HG03565 (cell line): ENCODE results near the gene MBP.

Experiments used
- ATAC-seq: cut with Tn5 transposase; IDR thresholded peaks from one replicate; pipeline ENCODE4 v1.9.1; 2021; ENCODE audit warnings: mild to moderate bottlenecking, moderate library complexity; ENCODE audit not compliant: unreplicated experiment

MBP gene

GRCh38 chr18:77151772-77152520 lies 19.4 kb upstream of the MBP start:
- ATAC-seq = no peak

DNA sequence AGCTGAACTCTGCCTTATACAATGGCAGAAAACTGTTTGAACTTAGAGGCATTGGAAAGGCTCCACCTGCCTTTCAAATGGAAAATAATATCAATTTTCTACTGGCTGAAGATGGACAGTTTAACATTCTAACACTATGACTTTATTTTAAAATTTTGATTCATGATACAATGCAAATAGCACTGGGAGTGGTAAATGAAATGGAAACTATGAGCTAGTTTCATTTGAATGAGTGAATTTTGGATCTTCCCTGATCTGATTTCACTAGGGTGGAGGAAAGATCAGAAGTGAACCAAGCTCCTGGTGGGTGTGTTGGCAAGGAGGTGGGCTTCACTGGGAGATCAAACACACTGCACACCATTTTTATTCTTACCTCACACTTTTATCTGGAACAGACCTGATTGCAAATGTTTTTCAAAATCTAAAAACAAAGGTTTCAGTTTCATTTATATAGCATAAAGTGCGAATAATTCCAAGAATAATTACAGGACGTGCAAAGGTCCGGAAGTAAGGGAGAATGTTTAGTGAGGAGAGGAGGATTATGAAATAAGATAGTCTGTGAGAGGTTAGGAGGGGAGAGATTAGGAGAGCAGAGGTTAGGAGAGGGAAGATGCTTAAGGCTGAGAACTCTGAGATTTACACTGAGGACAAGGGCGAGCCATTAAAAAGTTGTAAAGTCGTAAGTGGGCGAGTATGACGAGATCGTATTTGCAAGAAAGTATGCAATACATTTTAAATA lies 18.6 kb upstream of the MBP start:
- ATAC-seq = no peak

- ATAC-seq = no peak
Measured at GRCh38 chr18:77150588-77150987, 18.0 kb upstream of the MBP start.

DNA sequence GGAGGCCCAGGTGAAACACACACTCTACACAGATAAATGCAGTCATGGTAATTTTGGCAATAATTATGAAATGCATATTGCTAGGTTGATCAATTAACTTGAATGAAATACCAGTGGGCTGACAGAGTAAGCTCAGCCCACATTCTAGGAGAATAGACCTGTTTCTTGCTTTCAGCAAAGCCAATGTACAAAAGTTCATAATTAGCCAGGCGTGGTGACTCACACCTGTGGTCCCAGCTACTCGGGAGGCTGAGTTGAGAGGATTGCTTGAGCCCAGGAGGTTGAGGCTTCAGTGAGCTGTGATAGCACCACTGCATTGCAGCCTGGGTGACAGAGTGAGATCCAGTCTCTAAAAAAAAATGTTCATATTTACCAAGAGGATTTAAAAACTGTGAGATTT lies 15.7 kb upstream of the MBP start:
- ATAC-seq = no peak

- no peak for ATAC-seq
Measured at GRCh38 chr18:77147418-77147852, 14.9 kb upstream of the MBP start.

DNA sequence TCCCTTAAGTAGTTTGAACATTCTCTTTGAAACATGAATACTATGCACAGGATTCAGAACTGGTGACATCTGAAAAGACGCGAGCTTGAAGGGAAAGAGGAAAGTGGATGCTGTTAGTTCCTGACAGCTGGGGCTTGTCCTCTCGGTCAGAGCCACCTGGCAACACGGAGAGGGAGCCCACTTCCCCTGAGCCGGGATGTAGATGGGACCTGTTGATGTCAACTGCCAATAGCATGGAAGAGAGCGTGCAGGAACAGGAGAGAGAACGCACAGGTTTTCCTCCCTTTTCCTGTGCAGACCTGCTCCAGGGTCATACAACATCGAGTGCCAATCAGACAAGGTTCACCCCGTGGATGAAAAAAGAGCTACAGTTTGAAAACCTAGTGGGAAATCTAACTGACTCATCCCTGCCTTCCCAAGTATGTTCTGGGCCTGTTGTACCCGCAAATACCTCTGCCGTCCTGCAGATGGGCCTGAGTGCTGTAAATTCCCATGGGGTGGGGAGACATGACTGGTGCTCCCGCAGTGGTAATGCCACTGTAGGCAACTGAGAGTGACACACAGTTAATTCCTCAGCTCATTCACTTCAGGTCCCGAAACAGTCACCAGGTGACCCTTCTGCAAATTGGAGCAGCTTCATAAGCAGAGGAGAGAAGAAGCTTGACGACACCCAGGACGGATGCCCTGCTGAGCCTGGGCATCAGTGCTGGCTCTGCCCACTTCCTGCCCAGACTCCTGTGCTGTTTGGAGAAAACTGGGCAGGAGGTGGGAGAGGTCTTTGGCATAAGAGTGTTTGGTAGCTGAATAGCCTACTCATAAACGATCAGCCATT lies 13.9 kb upstream of the MBP start:
- ATAC-seq = no peak

DNA sequence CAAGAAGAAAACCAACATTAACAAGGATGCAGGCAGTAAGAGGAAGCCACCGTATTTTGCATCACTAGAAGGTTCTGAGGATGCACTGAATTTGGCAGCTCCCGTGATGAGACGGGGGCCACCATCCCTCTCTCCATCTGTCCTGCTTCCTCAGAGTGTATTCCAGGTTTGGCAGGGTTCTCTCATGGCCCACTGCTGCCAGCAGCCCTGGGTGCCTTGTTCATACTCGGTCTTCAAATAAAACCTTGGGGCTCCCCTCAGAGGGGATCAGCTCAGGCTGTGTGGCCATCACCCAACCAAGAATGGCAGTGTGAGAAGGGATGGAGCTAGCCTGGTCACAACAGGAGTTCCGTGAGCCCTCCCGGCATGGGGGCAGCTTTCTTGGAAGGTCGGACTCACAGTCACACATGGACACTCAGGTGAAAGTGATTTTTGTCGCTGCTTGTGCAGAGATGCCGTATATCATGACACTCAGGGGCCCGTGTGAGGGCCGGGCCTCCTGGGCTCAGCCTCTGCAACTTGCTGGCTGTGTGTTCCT lies 12.8 kb upstream of the MBP start:
- ATAC-seq = no peak

GRCh38 chr18:77144451-77145118 lies 12.0 kb upstream of the MBP start:
- no peak for ATAC-seq

GRCh38 chr18:77144046-77144445 lies 11.5 kb upstream of the MBP start:
- ATAC-seq = no peak

GRCh38 chr18:77143196-77143595 lies 10.6 kb upstream of the MBP start:
- ATAC-seq = no peak

DNA sequence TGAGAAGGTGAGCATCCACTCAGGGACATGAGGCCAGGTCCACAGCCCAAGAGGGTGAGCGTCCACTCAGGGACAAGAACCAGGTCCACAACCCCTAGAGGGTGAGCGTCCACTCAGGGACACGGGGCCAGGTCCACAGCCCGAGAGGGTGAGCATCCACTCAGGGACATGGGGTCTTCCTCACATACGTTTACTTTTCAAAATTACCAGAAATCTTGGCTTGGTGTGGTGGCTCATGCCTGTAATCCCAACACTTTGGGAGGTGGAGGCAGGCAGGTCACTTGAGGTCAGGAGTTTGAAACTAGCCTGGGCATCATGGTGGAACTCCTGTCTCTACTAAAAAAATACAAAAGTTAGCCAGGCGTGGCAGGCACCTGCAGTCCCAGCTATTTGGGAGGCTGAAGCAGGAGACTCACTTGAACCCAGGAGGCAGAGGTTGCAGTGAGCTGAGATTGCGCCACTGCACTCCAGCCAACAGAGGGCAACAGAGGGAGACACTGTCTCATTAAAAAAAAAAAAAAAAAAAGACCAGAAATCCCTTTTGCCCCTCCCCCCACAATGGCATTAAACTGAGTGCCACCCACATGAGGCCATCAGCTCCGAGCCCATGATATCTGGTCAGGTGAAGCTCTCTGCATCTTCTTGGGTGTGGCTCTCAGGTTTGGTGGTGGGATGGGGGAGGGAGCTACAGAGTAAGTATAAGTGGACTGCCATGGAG lies 9.0 kb upstream of the MBP start:
- ATAC-seq = no peak

DNA sequence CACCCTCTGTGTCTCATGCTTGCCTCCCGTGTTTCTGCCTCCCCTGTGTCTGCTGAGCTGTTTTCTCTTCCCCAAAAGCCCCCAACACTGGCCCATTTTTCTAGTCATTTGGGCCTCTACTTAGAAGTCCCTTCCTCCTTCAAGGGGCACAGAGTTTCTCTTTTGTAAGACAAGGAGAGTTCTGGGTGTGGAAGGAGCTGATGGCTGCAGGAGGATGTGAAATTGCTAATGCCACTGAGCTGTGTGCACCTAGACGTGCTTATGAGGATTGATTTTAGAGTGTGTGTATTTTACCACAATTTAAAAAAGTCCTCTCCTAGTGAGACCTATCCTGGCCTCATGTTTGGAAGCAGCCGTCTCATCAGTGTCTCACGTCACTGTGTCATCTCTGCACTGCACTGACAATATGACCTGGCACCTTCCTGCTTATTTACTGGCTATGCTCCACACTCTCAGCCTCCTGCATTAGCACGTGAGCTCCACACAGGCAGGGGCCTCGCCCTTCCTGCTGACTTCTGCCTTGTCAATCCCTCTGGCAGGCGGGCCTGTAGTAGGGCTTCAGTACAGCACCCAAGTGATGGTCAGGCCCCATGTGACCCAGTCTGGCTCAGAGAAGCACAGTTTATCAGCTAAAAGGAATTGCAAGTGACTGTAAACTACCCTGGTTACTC lies 8.0 kb upstream of the MBP start:
- no peak for ATAC-seq

DNA sequence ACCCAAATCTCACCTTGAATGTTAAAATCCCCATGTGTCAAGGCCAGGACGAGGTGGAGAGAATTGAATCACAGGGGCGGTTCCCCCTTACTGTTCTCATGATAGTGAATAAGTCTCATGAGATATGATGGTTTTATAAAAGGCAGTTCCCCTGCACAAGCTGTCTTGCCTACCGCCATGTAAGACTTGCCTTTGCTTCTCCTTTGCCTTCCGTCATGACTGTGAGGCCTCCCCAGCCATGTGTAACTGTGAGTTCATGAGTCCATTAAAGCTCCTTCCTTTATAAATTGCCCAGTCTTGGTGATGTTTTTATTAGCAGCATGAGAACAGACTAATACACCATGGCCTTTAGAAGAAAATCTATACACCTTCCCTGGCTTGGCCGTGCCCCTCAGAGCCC lies 7.4 kb upstream of the MBP start:
- no peak for ATAC-seq

DNA sequence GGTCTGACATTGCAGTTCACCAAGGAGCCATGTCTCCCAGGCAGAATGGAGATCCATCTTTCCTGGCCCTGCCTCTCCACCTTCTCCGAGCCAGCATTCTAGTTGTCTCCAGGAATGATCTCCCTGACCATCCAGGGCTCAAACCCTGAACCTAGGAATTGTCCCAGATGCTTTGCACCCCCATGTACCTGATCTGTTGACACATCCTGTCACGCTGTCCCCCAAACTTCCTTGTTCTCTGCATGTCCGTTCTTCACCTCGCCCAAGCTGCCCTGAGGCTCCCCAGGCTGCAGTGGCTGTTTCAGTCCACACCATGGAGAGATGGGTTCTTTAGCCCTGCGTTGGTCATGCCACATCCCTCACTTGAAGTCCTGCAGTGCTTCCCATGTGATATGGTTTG lies 7.0 kb upstream of the MBP start:
- no peak for ATAC-seq

DNA sequence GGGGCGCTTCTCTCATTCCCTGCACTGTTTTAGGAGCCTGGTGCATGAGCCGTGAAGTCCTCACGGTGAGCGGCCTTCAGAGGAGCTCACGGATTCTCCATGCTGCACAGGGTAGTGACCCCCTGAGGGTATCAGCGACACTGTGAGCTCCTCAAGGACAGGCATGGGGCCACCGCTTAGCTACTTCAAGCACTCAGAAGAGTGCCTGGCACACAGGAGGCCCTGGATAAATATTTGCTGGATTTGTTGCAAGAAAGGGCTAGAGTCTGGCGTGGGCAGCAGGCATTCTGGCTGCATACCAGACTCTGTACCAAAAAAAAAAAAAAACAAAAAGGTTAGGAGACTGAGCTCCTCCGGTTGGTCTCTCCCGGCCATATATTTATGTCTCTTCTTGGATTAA lies 5.7 kb upstream of the MBP start:
- ATAC-seq = no peak

GRCh38 chr18:77137851-77138250 lies 5.3 kb upstream of the MBP start:
- no peak for ATAC-seq

GRCh38 chr18:77136871-77137665 lies 4.5 kb upstream of the MBP start:
- no peak for ATAC-seq

GRCh38 chr18:77136076-77136718 lies 3.6 kb upstream of the MBP start:
- ATAC-seq = no peak
